Prostate gland (tissue), 2 donors: ENCODE data around the gene SPARC. TPM values are rescaled to one million over a fixed set of nuclear protein-coding genes. Genes with fewer than 3 reads are reported as not detected.

Source experiments
- DNase-seq: peaks from one replicate; pipeline ENCODE4 v3.0.0-alpha.2; 2019; ENCODE audit warnings: low spot score
- H3K27ac ChIP-seq, 2 donors: fragments of 200-600 bp; sonication (generic); 2 replicates each; pipeline ENCODE4 v1.5.1; 2017 to 2019
- H3K27me3 ChIP-seq: fragments of 200-600 bp; sonication (generic); replicated peaks from 2 replicates; pipeline ENCODE4 v1.5.1; 2019; ENCODE audit not compliant: insufficient read depth
- H3K36me3 ChIP-seq, 2 donors: fragments of 200-600 bp; sonication (generic); 1 replicate in 1 of 2; 2 replicates in 1 of 2; pipeline versions ENCODE4 v1.5.1 to v1.8.1; 2017 to 2019
- H3K4me1 ChIP-seq: fragments of 200-600 bp; sonication (generic); replicated peaks from 2 replicates; pipeline ENCODE4 v1.5.1; 2019
- H3K4me3 ChIP-seq, 2 donors: fragments of 200-600 bp; sonication (generic); 2 replicates each; pipeline ENCODE4 v1.5.1; 2017 to 2019
- H3K9me3 ChIP-seq: fragments of 200-600 bp; sonication (generic); 2 replicates; pipeline ENCODE4 v1.5.1; 2017
- CTCF ChIP-seq, 4 experiments: fragments of 200-600 bp in 2 of 4; fragments of 450-650 bp in 2 of 4; sonication (generic) in 2 of 4; IDR thresholded peaks; 1 replicate in 3 of 4; 2 replicates in 1 of 4; pipeline ENCODE4 v1.5.1; 2016 to 2019; ENCODE audit warnings: antibody characterized with exemption in 4 of 4, mild to moderate bottlenecking in 2 of 4, moderate library complexity in 2 of 4
- POLR2A ChIP-seq: fragments of 450-650 bp; IDR thresholded peaks from one replicate; pipeline ENCODE4 v1.6.1; 2016; ENCODE audit warnings: antibody characterized with exemption, mild to moderate bottlenecking
- POLR2AphosphoS5 ChIP-seq: sonication (generic); formaldehyde crosslinking; IDR thresholded peaks from one replicate; pipeline ENCODE4 v1.6.1; 2017; ENCODE audit warnings: antibody characterized with exemption
- WGBS: methylation state at CpG from one replicate; pipeline ENCODE4 v1.1.5; 2018; 5-methylcytosine and 5-hydroxymethylcytosine counted together
- intact Hi-C: fragments of 100-400 bp; cut with DNase I; formaldehyde crosslinking; loops from one replicate; pipeline ENCODE4 v1.14.2; 2022
- total RNA-seq, 2 donors: library from RNA; depleted of rRNA; stranded (reverse); fragments of >200 nt; gene quantifications; one replicate each; pipeline ENCODE4 v1.1.0, GENCODE V29; 2016

Gene SPARC
- total RNA-seq, 2 donors from 2014 or later: 101 to 2,249 TPM

GRCh38 chr5:151633892-151634291 is 52.8 kb downstream of the SPARC start:
- no peaks in the 10 kb centered on the region for H3K4me1 ChIP-seq
- no peaks in the 10 kb centered on the region for H3K36me3 ChIP-seq
- intact Hi-C loops: no loop called here
- H3K9me3 ChIP-seq: no peaks in the 10 kb centered on the region
- WGBS: 93% methylated on average over 1 of the region's 1 CpG
- no peak overlapping the region for H3K4me3 ChIP-seq
- DNase-seq: no peak
- H3K27ac ChIP-seq: no peak overlapping the region
- TF ChIP-seq POLR2AphosphoS5 (no peak), CTCF (IDR thresholded peaks at IDR 0.05) (no peak), POLR2A (no peak)
- no peaks in the 10 kb centered on the region for H3K27me3 ChIP-seq

- DNase-seq: no peak
- H3K36me3 ChIP-seq: no peaks in the 10 kb centered on the region
- no peak overlapping the region for H3K27ac ChIP-seq
- no peaks in the 10 kb centered on the region for H3K9me3 ChIP-seq
- no peak for TF ChIP-seq POLR2A
- TF ChIP-seq POLR2AphosphoS5: no peak
- no peak for TF ChIP-seq CTCF (IDR thresholded peaks at IDR 0.05)
- intact Hi-C loops: no loop called here
- 68% methylated on average over 8 of the region's 8 CpGs for WGBS
- H3K4me1 ChIP-seq: no peaks in the 10 kb centered on the region
- no peak overlapping the region for H3K4me3 ChIP-seq
- H3K27me3 ChIP-seq: no peaks in the 10 kb centered on the region
These were observed 53.8 kb downstream of the SPARC start for GRCh38 chr5:151632941-151633340.

GRCh38 chr5:151632524-151632923 is 54.2 kb downstream of the SPARC start:
- Histone ChIP-seq H3K4me1 (no peaks in the 10 kb centered on the region), H3K4me3 (no peak overlapping the region), H3K36me3 (no peaks in the 10 kb centered on the region), H3K27me3 (no peaks in the 10 kb centered on the region), H3K9me3 (no peaks in the 10 kb centered on the region), H3K27ac (no peak overlapping the region)
- TF ChIP-seq CTCF (IDR thresholded peaks at IDR 0.05): no peak
- TF ChIP-seq POLR2A: no peak
- TF ChIP-seq POLR2AphosphoS5: no peak
- WGBS: 63% methylated on average over 15 of the region's 15 CpGs
- no peak for DNase-seq
- intact Hi-C loops: no loop called here

- TF ChIP-seq POLR2AphosphoS5: no peak
- TF ChIP-seq CTCF (IDR thresholded peaks at IDR 0.05): no peak
- TF ChIP-seq POLR2A: no peak
- Histone ChIP-seq H3K36me3 (no peaks in the 10 kb centered on the region), H3K4me1 (no peaks in the 10 kb centered on the region), H3K4me3 (no peak overlapping the region), H3K27ac (no peak overlapping the region), H3K27me3 (no peaks in the 10 kb centered on the region), H3K9me3 (no peaks in the 10 kb centered on the region)
- WGBS: 94% methylated on average over 5 of the region's 5 CpGs
- intact Hi-C loops: no loop called here
- no peak for DNase-seq
These were observed 54.8 kb downstream of the SPARC start for GRCh38 chr5:151631941-151632340.

GRCh38 chr5:151630088-151630487 is 56.6 kb downstream of the SPARC start:
- no peaks in the 10 kb centered on the region for H3K4me1 ChIP-seq
- H3K4me3 ChIP-seq: no peak overlapping the region
- no peak for DNase-seq
- no peak for TF ChIP-seq CTCF (IDR thresholded peaks at IDR 0.05)
- no peaks in the 10 kb centered on the region for H3K9me3 ChIP-seq
- H3K36me3 ChIP-seq: no peaks in the 10 kb centered on the region
- H3K27ac ChIP-seq: no peak overlapping the region
- H3K27me3 ChIP-seq: no peaks in the 10 kb centered on the region
- intact Hi-C loops: no loop called here
